Keratinocyte (primary cell): Measurements from ENCODE around the gene PTPRD. TPM values are rescaled to one million over a fixed set of nuclear protein-coding genes. Genes with fewer than 3 reads are reported as not detected.

Experiments used
- DNase-seq: peaks from one replicate; pipeline ENCODE4 v3.0.0-alpha.2; 2011; ENCODE audit warnings: low read depth, missing footprints, low spot score
- FAIRE-seq: peaks from 2 replicates; lab custom pipeline; 2011; peaks lifted over from hg19 to GRCh38; lab: Jason Lieb, UNC
- H2AFZ ChIP-seq: 2 replicates; pipeline ENCODE4 v1.6.0; 2012; ENCODE audit warnings: low read length, control low read depth, inconsistent platforms; ENCODE audit not compliant: control insufficient read depth
- H3K27ac ChIP-seq: 2 replicates; pipeline ENCODE4 v1.5.1; 2011; ENCODE audit warnings: low read length; ENCODE audit not compliant: control insufficient read depth, insufficient read depth
- H3K27me3 ChIP-seq: 3 replicates; pipeline ENCODE4 v1.6.0; 2011; ENCODE audit warnings: low read length; ENCODE audit not compliant: control insufficient read depth, insufficient read depth; ENCODE audit errors: extremely low read depth
- H3K36me3 ChIP-seq, 2 experiments: 2 replicates in 1 of 2; 3 replicates in 1 of 2; pipeline ENCODE4 v1.5.1; 2011; ENCODE audit warnings: low read length in 2 of 2, mild to moderate bottlenecking in 1 of 2; ENCODE audit not compliant: control insufficient read depth in 2 of 2, insufficient read depth in 2 of 2; ENCODE audit errors: extremely low read depth in 1 of 2
- H3K4me1 ChIP-seq: 3 replicates; pipeline ENCODE4 v1.5.1; 2011; ENCODE audit warnings: low read length; ENCODE audit not compliant: control insufficient read depth, insufficient read depth; ENCODE audit errors: extremely low read depth
- H3K4me2 ChIP-seq: 3 replicates; pipeline ENCODE4 v1.6.0; 2011; ENCODE audit warnings: low read depth, low read length; ENCODE audit not compliant: control insufficient read depth, insufficient read depth; ENCODE audit errors: extremely low read depth
- H3K4me3 ChIP-seq, 3 experiments: fragments of 200-600 bp in 1 of 3; sonication (generic) in 1 of 3; 2 replicates in 2 of 3; 3 replicates in 1 of 3; pipeline ENCODE4 v1.5.1; 2011 to 2016; ENCODE audit warnings: low read length in 3 of 3, mild to moderate bottlenecking in 3 of 3, control low read depth in 2 of 3, inconsistent platforms in 1 of 3, low read depth in 1 of 3, mixed read lengths in 1 of 3, mixed run types in 1 of 3, moderate library complexity in 1 of 3; ENCODE audit not compliant: control insufficient read depth in 2 of 3, insufficient read depth in 2 of 3; ENCODE audit errors: extremely low read depth in 1 of 3
- H3K79me2 ChIP-seq: 2 replicates; pipeline ENCODE4 v1.6.0; 2012; ENCODE audit warnings: low read length; ENCODE audit not compliant: control insufficient read depth, insufficient read depth
- H3K9ac ChIP-seq: 3 replicates; pipeline ENCODE4 v1.6.0; 2011; ENCODE audit warnings: low read length; ENCODE audit not compliant: control insufficient read depth, insufficient read depth; ENCODE audit errors: extremely low read depth
- H3K9me1 ChIP-seq: 3 replicates; pipeline ENCODE4 v1.6.0; 2011; ENCODE audit warnings: low read length; ENCODE audit not compliant: control insufficient read depth, insufficient read depth; ENCODE audit errors: extremely low read depth
- H3K9me3 ChIP-seq: 2 replicates; pipeline ENCODE4 v1.5.1; 2012; ENCODE audit warnings: low read depth, low read length; ENCODE audit not compliant: control insufficient read depth
- H4K20me1 ChIP-seq: 3 replicates; pipeline ENCODE4 v1.6.0; 2011; ENCODE audit warnings: low read length; ENCODE audit not compliant: control insufficient read depth, insufficient read depth; ENCODE audit errors: extremely low read depth
- EZH2 ChIP-seq: IDR thresholded peaks from one replicate; pipeline ENCODE4 v1.6.1; 2012; ENCODE audit warnings: inconsistent platforms, mild to moderate bottlenecking, low read length, moderate library complexity
- dilution Hi-C: fragments of 300-500 bp; cut with MboI; formaldehyde crosslinking; loops from one replicate; pipeline ENCODE4 v1.7.0; 2020; ENCODE audit warnings: low sequenced_read_pairs; ENCODE audit not compliant: extremely low pct_ligation_motif_present
- polyA plus RNA-seq, 5 experiments: library from polyadenylated mRNA; depleted of rRNA in 3 of 5; stranded (reverse) in 3 of 5; stranded (forward) in 1 of 5; unstranded in 1 of 5; fragments of >200 nt; gene quantifications; 1 replicate in 1 of 5; 2 replicates in 3 of 5; 3 replicates in 1 of 5; pipeline versions ENCODE4 v1.2.1 to v1.2.3, GENCODE V29; 2011 to 2012; ENCODE audit warnings: missing spikeins in 2 of 5, low read depth in 1 of 5, low replicate concordance in 1 of 5
- TF ChIP-seq, protein P1 (sequence below), 3 experiments: IDR thresholded peaks in 1 of 3; conservative IDR thresholded peaks in 1 of 3; optimal IDR thresholded peaks in 1 of 3; 2 replicates in 2 of 3; 3 replicates in 1 of 3; pipeline versions ENCODE3 to v1.5.1; 2011; ENCODE audit warnings: low read length in 3 of 3, mild to moderate bottlenecking in 3 of 3, moderate library complexity in 2 of 3, control low read depth in 1 of 3, inconsistent platforms in 1 of 3; ENCODE audit not compliant: insufficient read depth in 2 of 3; ENCODE audit errors: extremely low read depth in 1 of 3

PTPRD gene
- polyA plus RNA-seq, 1 donor (not counting 4 experiments of a cell fraction or from before 2014, with no cell fraction given) = 0.10 TPM

DNA sequence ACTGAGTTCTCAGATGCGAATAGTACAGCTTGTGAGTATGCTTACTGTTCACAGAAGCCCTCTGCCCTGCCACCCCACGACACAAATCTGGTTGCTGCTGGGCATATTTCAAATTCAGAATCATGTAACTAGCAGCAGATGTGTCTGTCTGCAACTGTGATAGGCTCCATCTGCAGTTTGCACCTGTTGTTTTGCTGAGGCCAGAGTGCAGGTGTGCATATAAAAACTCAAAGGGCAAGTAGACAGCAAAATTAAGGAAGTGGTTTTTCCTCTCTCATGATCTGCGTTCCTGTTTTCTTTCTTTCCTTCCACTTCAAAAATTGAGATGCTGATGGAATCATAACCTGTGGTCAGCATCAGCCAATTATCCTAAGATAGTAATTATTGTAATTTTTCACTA is 1000.5 kb downstream of the PTPRD start:
- Histone ChIP-seq H3K79me2 (no peaks in the 10 kb centered on the region), H3K27me3 (no peaks in the 10 kb centered on the region), H3K9ac (no peak overlapping the region), H3K27ac (no peak overlapping the region), H3K36me3 (no peaks in the 10 kb centered on the region), H3K9me1 (no peaks in the 10 kb centered on the region), H3K9me3 (no peaks in the 10 kb centered on the region), H2AFZ (no peak overlapping the region), H4K20me1 (no peaks in the 10 kb centered on the region), H3K4me2 (no peak overlapping the region), H3K4me1 (no peaks in the 10 kb centered on the region), H3K4me3 (no peak overlapping the region)
- FAIRE-seq (no peak), DNase-seq (no peak)
- TF ChIP-seq, protein P1, sequence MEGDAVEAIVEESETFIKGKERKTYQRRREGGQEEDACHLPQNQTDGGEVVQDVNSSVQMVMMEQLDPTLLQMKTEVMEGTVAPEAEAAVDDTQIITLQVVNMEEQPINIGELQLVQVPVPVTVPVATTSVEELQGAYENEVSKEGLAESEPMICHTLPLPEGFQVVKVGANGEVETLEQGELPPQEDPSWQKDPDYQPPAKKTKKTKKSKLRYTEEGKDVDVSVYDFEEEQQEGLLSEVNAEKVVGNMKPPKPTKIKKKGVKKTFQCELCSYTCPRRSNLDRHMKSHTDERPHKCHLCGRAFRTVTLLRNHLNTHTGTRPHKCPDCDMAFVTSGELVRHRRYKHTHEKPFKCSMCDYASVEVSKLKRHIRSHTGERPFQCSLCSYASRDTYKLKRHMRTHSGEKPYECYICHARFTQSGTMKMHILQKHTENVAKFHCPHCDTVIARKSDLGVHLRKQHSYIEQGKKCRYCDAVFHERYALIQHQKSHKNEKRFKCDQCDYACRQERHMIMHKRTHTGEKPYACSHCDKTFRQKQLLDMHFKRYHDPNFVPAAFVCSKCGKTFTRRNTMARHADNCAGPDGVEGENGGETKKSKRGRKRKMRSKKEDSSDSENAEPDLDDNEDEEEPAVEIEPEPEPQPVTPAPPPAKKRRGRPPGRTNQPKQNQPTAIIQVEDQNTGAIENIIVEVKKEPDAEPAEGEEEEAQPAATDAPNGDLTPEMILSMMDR (optimal IDR thresholded peaks at IDR 0.05 in 1 of 3, IDR thresholded peaks at IDR 0.05 in 1 of 3, conservative IDR thresholded peaks at IDR 0.05 in 1 of 3; ENCODE audit: extremely low read depth in 1 of 3, insufficient read depth in 2 of 3, low read length in 3 of 3) = no peak
- TF ChIP-seq EZH2 = no peak
- dilution Hi-C loops = no loop called here

DNA sequence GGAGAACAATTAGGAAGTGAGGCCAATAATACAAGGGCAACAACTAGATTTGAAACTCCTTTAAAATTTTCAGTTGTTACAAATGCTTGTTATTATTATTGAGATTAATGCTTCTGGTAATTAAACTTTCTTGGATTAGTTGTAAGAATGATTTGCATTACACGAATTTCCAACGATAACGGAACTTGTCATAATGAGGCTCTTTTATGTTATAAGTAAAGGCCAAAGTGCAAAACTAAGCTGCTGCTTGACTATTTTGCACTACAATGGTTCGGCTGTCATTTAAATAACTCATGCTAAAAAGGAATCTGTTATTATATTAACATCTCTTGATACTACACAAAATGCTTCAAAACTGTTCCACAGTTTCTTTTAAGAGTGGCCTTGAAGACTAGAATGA is 1007.1 kb downstream of the PTPRD start:
- no peak for TF ChIP-seq EZH2
- TF ChIP-seq, protein P1 (optimal IDR thresholded peaks at IDR 0.05 in 1 of 3, IDR thresholded peaks at IDR 0.05 in 1 of 3, conservative IDR thresholded peaks at IDR 0.05 in 1 of 3; ENCODE audit: extremely low read depth in 1 of 3, insufficient read depth in 2 of 3, low read length in 3 of 3) = no peak
- no peak overlapping the region for H2AFZ ChIP-seq
- H3K9me3 ChIP-seq = no peaks in the 10 kb centered on the region
- FAIRE-seq = no peak
- H3K36me3 ChIP-seq = no peaks in the 10 kb centered on the region
- no peak overlapping the region for H3K27ac ChIP-seq
- no peaks in the 10 kb centered on the region for H3K4me1 ChIP-seq
- H3K79me2 ChIP-seq = no peaks in the 10 kb centered on the region
- dilution Hi-C loops = no loop called here
- H3K9me1 ChIP-seq = no peaks in the 10 kb centered on the region
- H3K4me3 ChIP-seq = no peak overlapping the region
- no peaks in the 10 kb centered on the region for H3K27me3 ChIP-seq
- H3K9ac ChIP-seq = no peak overlapping the region
- H4K20me1 ChIP-seq = no peaks in the 10 kb centered on the region
- DNase-seq = no peak
- H3K4me2 ChIP-seq = no peak overlapping the region
